Measurements from ENCODE around the gene CDH23.

- TF ChIP-seq CTCF (conservative IDR thresholded peaks at IDR 0.05; ENCODE audit: low read length) (no peak), EZH2phosphoT487 (IDR thresholded peaks at IDR 0.05; ENCODE audit: borderline replicate concordance) (no peak)
Observed at GRCh38 chr10:71423901-71424300, 27.2 kb downstream of the CDH23 start.

Measured in Loucy (cell line).